OCI-LY1 (cell line): ENCODE results near the gene SLC26A9.

Source experiments
- EZH2 ChIP-seq: fragments of 200-600 bp; sonication (generic), shearing (Covaris generic); IDR thresholded peaks from 2 replicates; pipeline ENCODE4 v1.8.0; 2017; ENCODE audit warnings: borderline replicate concordance, mixed run types, mild to moderate bottlenecking, antibody characterized with exemption, low read length, moderate library complexity, mixed read lengths
- TF ChIP-seq, protein P1 (sequence below): fragments of 200-600 bp; sonication (generic), shearing (Covaris generic); IDR thresholded peaks from 2 replicates; pipeline ENCODE4 v1.5.1; 2017; ENCODE audit warnings: mild to moderate bottlenecking, antibody characterized with exemption, low read length, moderate library complexity, mixed read lengths

DNA sequence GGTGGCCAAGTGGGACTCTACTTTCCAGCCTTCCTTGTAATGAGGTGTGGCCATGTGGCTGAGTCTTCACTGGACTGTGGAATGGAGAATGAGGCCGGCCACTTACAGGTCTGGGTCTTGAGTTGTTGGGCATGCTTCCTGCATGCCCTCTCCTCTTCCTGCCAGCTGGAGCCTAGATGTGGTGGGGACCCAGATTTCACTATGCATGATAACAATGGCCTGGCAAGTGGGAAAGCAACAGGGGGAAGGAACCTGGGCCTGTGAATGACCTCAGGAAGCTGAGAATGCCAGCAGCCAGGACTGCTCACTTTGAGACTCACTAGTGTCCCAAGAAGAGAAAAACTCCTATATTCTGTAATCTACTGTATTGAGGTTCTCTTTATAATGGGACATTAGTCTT, 8.5 kb upstream of the SLC26A9 start:
- TF ChIP-seq, protein P1, sequence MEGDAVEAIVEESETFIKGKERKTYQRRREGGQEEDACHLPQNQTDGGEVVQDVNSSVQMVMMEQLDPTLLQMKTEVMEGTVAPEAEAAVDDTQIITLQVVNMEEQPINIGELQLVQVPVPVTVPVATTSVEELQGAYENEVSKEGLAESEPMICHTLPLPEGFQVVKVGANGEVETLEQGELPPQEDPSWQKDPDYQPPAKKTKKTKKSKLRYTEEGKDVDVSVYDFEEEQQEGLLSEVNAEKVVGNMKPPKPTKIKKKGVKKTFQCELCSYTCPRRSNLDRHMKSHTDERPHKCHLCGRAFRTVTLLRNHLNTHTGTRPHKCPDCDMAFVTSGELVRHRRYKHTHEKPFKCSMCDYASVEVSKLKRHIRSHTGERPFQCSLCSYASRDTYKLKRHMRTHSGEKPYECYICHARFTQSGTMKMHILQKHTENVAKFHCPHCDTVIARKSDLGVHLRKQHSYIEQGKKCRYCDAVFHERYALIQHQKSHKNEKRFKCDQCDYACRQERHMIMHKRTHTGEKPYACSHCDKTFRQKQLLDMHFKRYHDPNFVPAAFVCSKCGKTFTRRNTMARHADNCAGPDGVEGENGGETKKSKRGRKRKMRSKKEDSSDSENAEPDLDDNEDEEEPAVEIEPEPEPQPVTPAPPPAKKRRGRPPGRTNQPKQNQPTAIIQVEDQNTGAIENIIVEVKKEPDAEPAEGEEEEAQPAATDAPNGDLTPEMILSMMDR, result no peak
- TF ChIP-seq EZH2, result no peak
